Muscle layer of duodenum (tissue), 2 donors: ENCODE data around the gene RPL36AL.

Experiments
- H3K27ac ChIP-seq: one replicate; pipeline ENCODE4 v1.7.0; 2013; ENCODE audit warnings: mild to moderate bottlenecking, low read length
- H3K27me3 ChIP-seq: one replicate; pipeline ENCODE4 v1.7.0; 2013; ENCODE audit warnings: low read depth, mild to moderate bottlenecking, control low read depth, low read length
- H3K36me3 ChIP-seq, 2 donors: one replicate each; pipeline ENCODE4 v1.7.0; 2013; ENCODE audit warnings: low read length in 2 of 2, control low read depth in 1 of 2, mild to moderate bottlenecking in 1 of 2; ENCODE audit not compliant: insufficient read depth in 2 of 2, control insufficient read depth in 1 of 2
- H3K4me1 ChIP-seq, 2 donors: one replicate each; pipeline ENCODE4 v1.7.0; 2013; ENCODE audit warnings: low read length in 2 of 2, mild to moderate bottlenecking in 2 of 2, control low read depth in 1 of 2, moderate library complexity in 1 of 2; ENCODE audit not compliant: insufficient read depth in 2 of 2, control insufficient read depth in 1 of 2
- H3K4me3 ChIP-seq, 2 donors: one replicate each; pipeline ENCODE4 v1.7.0; 2013; ENCODE audit warnings: low read length in 2 of 2, low read depth in 1 of 2, mild to moderate bottlenecking in 1 of 2
- H3K9me3 ChIP-seq, 2 donors: one replicate each; pipeline ENCODE4 v1.7.0; 2013; ENCODE audit warnings: low read length in 2 of 2, control low read depth in 1 of 2, mild to moderate bottlenecking in 1 of 2; ENCODE audit not compliant: control insufficient read depth in 1 of 2
- donor health status: healthy.

RPL36AL gene

DNA sequence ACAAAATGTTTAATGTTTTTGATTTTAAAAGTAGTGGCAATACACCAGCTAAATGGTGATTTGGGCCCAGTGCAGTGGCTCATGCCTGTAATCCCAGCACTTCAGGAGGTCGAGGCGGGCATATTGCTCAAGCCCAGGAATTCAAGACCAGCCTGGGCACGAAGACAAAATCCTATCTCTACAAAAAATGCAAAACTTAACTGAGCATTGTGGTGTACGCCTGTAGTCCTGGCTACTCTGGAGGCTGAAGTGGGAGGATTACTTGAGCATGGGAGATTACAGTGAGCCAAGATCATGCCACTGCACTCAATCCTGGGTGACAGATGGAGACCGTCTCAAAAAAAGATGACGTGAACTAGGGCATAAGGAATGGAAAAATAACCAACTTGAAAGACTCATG, 4.7 kb downstream of the RPL36AL start:
- Histone ChIP-seq H3K27ac (no peak overlapping the region), H3K4me1 (peaks cover 0 to 3% of the 10 kb centered on the region in 2 donors), H3K36me3 (peaks cover 5 to 9% of the 10 kb centered on the region in 2 donors), H3K9me3 (no peaks in the 10 kb centered on the region), H3K4me3 (no peak overlapping the region), H3K27me3 (no peaks in the 10 kb centered on the region)

DNA sequence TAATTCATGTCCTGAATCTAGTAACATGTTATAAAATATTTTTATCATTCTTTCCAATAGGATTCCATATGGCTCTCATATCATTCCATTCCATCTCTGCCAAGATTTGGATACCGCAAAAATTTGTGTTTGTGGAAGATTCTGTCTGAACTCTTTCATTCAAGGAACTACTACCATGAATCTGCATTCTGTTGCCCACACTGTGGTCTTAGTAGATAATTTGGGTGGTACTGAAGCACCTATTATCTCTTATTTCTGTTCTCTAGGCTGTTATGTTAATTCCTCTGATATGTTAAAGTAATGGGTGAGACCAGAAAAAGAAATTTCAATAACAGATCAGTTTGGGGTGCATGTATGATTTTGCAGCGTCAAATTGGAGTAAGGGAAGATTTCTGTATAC, 6.2 kb downstream of the RPL36AL start:
- H3K27ac ChIP-seq = no peak overlapping the region
- no peaks in the 10 kb centered on the region for H3K27me3 ChIP-seq
- no peak overlapping the region for H3K4me3 ChIP-seq
- no peaks in the 10 kb centered on the region for H3K9me3 ChIP-seq
- peaks cover 5 to 9% of the 10 kb centered on the region in 2 donors for H3K36me3 ChIP-seq
- H3K4me1 ChIP-seq = peaks cover 0 to 3% of the 10 kb centered on the region in 2 donors

- H3K4me1 ChIP-seq = no peaks in the 10 kb centered on the region
- H3K4me3 ChIP-seq = no peak overlapping the region
- H3K9me3 ChIP-seq = no peaks in the 10 kb centered on the region
- peaks cover 0 to 1% of the 10 kb centered on the region in 2 donors for H3K36me3 ChIP-seq
- no peak overlapping the region for H3K27ac ChIP-seq
- H3K27me3 ChIP-seq = no peaks in the 10 kb centered on the region
Observed at GRCh38 chr14:49612671-49613070, 7.8 kb downstream of the RPL36AL start.

GRCh38 chr14:49612251-49612650, 8.2 kb downstream of the RPL36AL start:
- H3K4me1 ChIP-seq = no peaks in the 10 kb centered on the region
- H3K9me3 ChIP-seq = no peaks in the 10 kb centered on the region
- H3K36me3 ChIP-seq = no peaks in the 10 kb centered on the region
- no peak overlapping the region for H3K27ac ChIP-seq
- H3K4me3 ChIP-seq = no peak overlapping the region
- no peaks in the 10 kb centered on the region for H3K27me3 ChIP-seq

GRCh38 chr14:49607583-49607982, 12.8 kb downstream of the RPL36AL start:
- no peak overlapping the region for H3K4me3 ChIP-seq
- no peaks in the 10 kb centered on the region for H3K9me3 ChIP-seq
- H3K27me3 ChIP-seq = no peaks in the 10 kb centered on the region
- H3K27ac ChIP-seq = no peak overlapping the region
- H3K4me1 ChIP-seq = no peaks in the 10 kb centered on the region
- peaks cover 0 to 7% of the 10 kb centered on the region in 2 donors for H3K36me3 ChIP-seq

- Histone ChIP-seq H3K4me1 (peaks cover 0 to 5% of the 10 kb centered on the region in 2 donors), H3K9me3 (no peaks in the 10 kb centered on the region), H3K4me3 (peak within 1 kb of the TSS; percentile 80 to 81), H3K27me3 (no peaks in the 10 kb centered on the region), H3K27ac (peak within 1 kb of the TSS; percentile 83), H3K36me3 (no peaks in the 10 kb centered on the region)
Observed at GRCh38 chr14:49598485-49599300, 21.7 kb downstream of the RPL36AL start, which contains the start of gene LRR1. LRR1 (plus strand) TSS chr14:49598940; CDS start chr14:49599021, 81 bp downstream.

DNA sequence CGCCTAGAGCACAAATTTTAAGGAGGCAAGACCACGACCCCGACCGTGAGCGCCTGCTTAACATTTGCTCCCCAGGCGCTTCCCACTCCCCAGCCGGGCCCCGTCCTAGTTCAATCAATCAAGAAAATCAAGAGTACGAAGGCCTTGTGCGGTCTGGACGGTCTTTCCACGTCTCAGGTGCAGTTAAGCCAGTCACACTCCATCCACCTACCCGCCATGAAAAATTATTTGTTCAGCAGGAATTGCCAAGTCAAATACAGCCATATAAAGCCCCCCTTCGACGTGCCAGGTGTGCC, 22.3 kb downstream of the RPL36AL start:
- peak overlapping the region; percentile 83 for H3K27ac ChIP-seq
- no peaks in the 10 kb centered on the region for H3K27me3 ChIP-seq
- peaks cover 0 to 5% of the 10 kb centered on the region in 2 donors for H3K4me1 ChIP-seq
- peak overlapping the region; percentile 80 to 81 for H3K4me3 ChIP-seq
- H3K36me3 ChIP-seq = no peaks in the 10 kb centered on the region
- no peaks in the 10 kb centered on the region for H3K9me3 ChIP-seq

GRCh38 chr14:49594347-49595091, 25.9 kb downstream of the RPL36AL start:
- no peak overlapping the region for H3K27ac ChIP-seq
- no peaks in the 10 kb centered on the region for H3K36me3 ChIP-seq
- no peaks in the 10 kb centered on the region for H3K27me3 ChIP-seq
- peaks cover 0 to 5% of the 10 kb centered on the region in 2 donors for H3K4me1 ChIP-seq
- H3K4me3 ChIP-seq = no peak overlapping the region
- H3K9me3 ChIP-seq = no peaks in the 10 kb centered on the region

- no peaks in the 10 kb centered on the region for H3K27me3 ChIP-seq
- no peak overlapping the region for H3K4me3 ChIP-seq
- H3K9me3 ChIP-seq = no peaks in the 10 kb centered on the region
- no peak overlapping the region for H3K27ac ChIP-seq
- peaks cover 0 to 5% of the 10 kb centered on the region in 2 donors for H3K4me1 ChIP-seq
- H3K36me3 ChIP-seq = no peaks in the 10 kb centered on the region
Observed at GRCh38 chr14:49593016-49593415, 27.4 kb downstream of the RPL36AL start.

DNA sequence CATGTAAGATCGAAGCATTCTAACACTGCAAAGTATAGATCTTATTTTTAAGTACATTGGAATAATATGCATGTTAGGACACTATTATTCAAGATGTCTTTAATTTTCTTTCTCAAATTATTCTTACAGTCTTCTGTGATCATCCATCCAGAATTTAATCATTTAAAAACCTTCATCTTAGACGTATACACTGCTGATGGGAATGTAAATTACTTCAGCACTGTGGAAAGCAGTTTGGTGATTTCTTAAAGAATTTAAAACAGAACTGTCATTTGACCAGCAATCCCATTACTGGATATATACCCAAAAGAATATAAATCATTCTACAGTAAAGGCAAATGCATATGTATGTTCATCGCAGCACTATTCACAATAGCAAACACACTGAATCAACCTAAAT, 31.0 kb downstream of the RPL36AL start:
- Histone ChIP-seq H3K27me3 (no peaks in the 10 kb centered on the region), H3K4me1 (peaks cover 0 to 11% of the 10 kb centered on the region in 2 donors), H3K27ac (no peak overlapping the region), H3K4me3 (no peak overlapping the region), H3K36me3 (peaks cover 0 to 2% of the 10 kb centered on the region in 2 donors), H3K9me3 (no peaks in the 10 kb centered on the region)

DNA sequence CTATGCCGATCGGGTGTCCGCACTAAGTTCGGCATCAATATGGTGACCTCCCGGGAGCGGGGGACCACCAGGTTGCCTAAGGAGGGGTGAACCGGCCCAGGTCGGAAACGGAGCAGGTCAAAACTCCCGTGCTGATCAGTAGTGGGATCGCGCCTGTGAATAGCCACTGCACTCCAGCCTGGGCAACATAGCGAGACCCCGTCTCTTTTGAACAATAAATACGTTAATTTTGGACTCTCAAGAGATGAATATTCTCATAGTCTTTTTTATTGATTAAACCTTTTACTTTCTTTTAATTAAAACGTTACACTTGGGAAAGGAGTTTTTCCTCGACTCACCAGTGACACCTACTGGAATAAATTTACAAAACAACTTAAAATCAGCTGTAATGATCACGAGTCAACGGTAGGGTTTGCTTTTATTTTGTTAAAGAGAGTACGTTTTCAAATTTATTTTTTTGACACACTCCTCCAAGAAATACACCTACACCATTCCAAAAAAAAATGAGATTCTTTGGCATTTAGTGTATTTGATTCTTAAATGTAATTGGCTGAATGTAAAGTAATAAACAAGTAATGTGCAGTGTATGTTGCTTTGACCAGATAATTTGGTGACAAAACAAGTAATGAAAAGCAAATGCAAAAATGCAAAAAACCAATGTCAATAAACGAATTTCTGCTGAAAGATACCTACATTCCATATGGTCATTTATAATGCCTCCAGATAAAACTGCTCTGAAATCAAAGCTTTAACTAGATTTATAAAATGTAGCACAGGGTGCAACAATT, 33.6 kb downstream of the RPL36AL start:
- Histone ChIP-seq H3K4me1 (peaks cover 0 to 20% of the 10 kb centered on the region in 2 donors), H3K4me3 (peak overlapping the region; percentile 76 to 98), H3K36me3 (peaks cover 14 to 23% of the 10 kb centered on the region in 2 donors), H3K9me3 (no peaks in the 10 kb centered on the region), H3K27me3 (no peaks in the 10 kb centered on the region), H3K27ac (peak overlapping the region; percentile 98)
